Esophagus squamous epithelium (tissue), 5 donors: ENCODE data around the gene MSH2. TPM values are rescaled to one million over a fixed set of nuclear protein-coding genes. Genes with fewer than 3 reads are reported as not detected.
"Not testable (repeated sequence)": the region's sequence is repeated elsewhere in the genome, so short reads cannot be mapped to it uniquely, and the experiment has no call there.

Experiments
- DNase-seq: peaks from one replicate; lab custom pipeline; 2025; lab: John Stamatoyannopoulos, UW
- H3K27ac ChIP-seq, 4 donors: fragments of 200-600 bp; sonication (generic); one replicate each; pipeline ENCODE4 v1.5.1; 2016 to 2019; ENCODE audit warnings: mild to moderate bottlenecking in 1 of 4
- H3K27me3 ChIP-seq, 4 donors: fragments of 200-600 bp; sonication (generic); 1 replicate in 3 of 4; 2 replicates in 1 of 4; pipeline versions ENCODE4 v1.5.1 to v1.6.0; 2017 to 2021; ENCODE audit warnings: antibody characterized with exemption in 1 of 4
- H3K36me3 ChIP-seq, 3 donors: fragments of 200-600 bp; sonication (generic); one replicate each; pipeline ENCODE4 v1.5.1; 2016 to 2019
- H3K4me1 ChIP-seq, 3 donors: fragments of 200-600 bp; sonication (generic); one replicate each; pipeline ENCODE4 v1.5.1; 2017 to 2019
- H3K4me3 ChIP-seq, 4 donors: fragments of 200-600 bp; sonication (generic); 1 replicate in 3 of 4; 2 replicates in 1 of 4; pipeline ENCODE4 v1.5.1; 2016 to 2019; ENCODE audit warnings: mild to moderate bottlenecking in 2 of 4, moderate library complexity in 1 of 4
- H3K9me3 ChIP-seq, 3 donors: fragments of 200-600 bp; sonication (generic); one replicate each; pipeline ENCODE4 v1.5.1; 2016 to 2019
- POLR2A ChIP-seq, 4 donors: fragments of 450-650 bp; IDR thresholded peaks; one replicate each; pipeline ENCODE4 v1.6.1; 2017; ENCODE audit warnings: antibody characterized with exemption in 4 of 4, mild to moderate bottlenecking in 4 of 4, moderate library complexity in 3 of 4
- WGBS, 2 donors: methylation state at CpG; one replicate each; pipeline ENCODE4 v1.1.5; 2018; 5-methylcytosine and 5-hydroxymethylcytosine counted together
- intact Hi-C: fragments of 100-400 bp; cut with DNase I; formaldehyde crosslinking; loops from one replicate; pipeline ENCODE4 v1.15.0; 2022
- total RNA-seq, 4 donors: library from RNA; depleted of rRNA; stranded (reverse); fragments of >200 nt; gene quantifications; one replicate each; pipeline ENCODE4 v1.1.0, GENCODE V29; 2016
- TF ChIP-seq, protein P1 (sequence below), 6 experiments: fragments of 450-650 bp in 4 of 6; fragments of 200-600 bp in 2 of 6; sonication (generic) in 2 of 6; IDR thresholded peaks; one replicate each; pipeline ENCODE4 v1.5.1; 2016 to 2019; ENCODE audit warnings: antibody characterized with exemption in 6 of 6, mild to moderate bottlenecking in 4 of 6, moderate library complexity in 4 of 6
- donor health status: DM: yes; HTN: yes; CAD: no.

MSH2 gene
- total RNA-seq, 4 donors from 2014 or later, result 8.3 to 14.4 (median 12.3) TPM

GRCh38 chr2:47359375-47359868, 43.5 kb upstream of the MSH2 start:
- H3K36me3 ChIP-seq, result no peaks in the 10 kb centered on the region
- no peaks in the 10 kb centered on the region for H3K9me3 ChIP-seq
- H3K4me3 ChIP-seq, result no peak overlapping the region
- H3K27me3 ChIP-seq, result no peaks in the 10 kb centered on the region
- H3K4me1 ChIP-seq, result no peaks in the 10 kb centered on the region
- H3K27ac ChIP-seq, result no peak overlapping the region
- TF ChIP-seq, protein P1, sequence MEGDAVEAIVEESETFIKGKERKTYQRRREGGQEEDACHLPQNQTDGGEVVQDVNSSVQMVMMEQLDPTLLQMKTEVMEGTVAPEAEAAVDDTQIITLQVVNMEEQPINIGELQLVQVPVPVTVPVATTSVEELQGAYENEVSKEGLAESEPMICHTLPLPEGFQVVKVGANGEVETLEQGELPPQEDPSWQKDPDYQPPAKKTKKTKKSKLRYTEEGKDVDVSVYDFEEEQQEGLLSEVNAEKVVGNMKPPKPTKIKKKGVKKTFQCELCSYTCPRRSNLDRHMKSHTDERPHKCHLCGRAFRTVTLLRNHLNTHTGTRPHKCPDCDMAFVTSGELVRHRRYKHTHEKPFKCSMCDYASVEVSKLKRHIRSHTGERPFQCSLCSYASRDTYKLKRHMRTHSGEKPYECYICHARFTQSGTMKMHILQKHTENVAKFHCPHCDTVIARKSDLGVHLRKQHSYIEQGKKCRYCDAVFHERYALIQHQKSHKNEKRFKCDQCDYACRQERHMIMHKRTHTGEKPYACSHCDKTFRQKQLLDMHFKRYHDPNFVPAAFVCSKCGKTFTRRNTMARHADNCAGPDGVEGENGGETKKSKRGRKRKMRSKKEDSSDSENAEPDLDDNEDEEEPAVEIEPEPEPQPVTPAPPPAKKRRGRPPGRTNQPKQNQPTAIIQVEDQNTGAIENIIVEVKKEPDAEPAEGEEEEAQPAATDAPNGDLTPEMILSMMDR (IDR thresholded peaks at IDR 0.05), result no peak
- no peak for TF ChIP-seq POLR2A (IDR thresholded peaks at IDR 0.05)
- DNase-seq, result no peak
- WGBS, 2 donors, result 84 to 85% methylated on average over 8 to 9 of the region's 10 CpGs
- intact Hi-C loops, result no loop called here

DNA sequence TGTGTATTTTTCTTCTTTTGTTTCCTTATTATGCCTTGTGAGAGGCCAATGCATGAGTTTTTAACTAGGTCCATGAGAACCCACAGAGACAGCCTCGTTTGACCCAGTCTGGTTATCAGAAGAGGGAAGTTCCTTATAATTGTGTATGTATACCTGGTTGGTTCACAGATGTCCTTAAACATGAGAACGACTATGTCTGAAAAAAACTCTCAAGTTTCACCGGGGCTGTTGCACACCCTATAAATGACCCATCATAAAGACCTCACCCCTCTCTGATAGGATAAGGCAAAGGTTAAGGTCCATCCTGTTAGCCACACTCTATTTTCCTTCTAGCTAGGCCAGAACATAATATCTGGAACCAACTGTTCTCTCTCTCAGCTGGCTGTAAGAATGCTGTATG, 42.7 kb upstream of the MSH2 start:
- Histone ChIP-seq H3K9me3 (no peaks in the 10 kb centered on the region), H3K27me3 (no peaks in the 10 kb centered on the region), H3K4me3 (no peak overlapping the region), H3K36me3 (no peaks in the 10 kb centered on the region), H3K27ac (no peak overlapping the region), H3K4me1 (no peaks in the 10 kb centered on the region)
- intact Hi-C loops, result no loop called here
- no peak for TF ChIP-seq POLR2A (IDR thresholded peaks at IDR 0.05)
- TF ChIP-seq, protein P1 (IDR thresholded peaks at IDR 0.05), result no peak
- DNase-seq, result no peak
- WGBS, 2 donors, result 61 to 78% methylated on average over 3 of the region's 3 CpGs

DNA sequence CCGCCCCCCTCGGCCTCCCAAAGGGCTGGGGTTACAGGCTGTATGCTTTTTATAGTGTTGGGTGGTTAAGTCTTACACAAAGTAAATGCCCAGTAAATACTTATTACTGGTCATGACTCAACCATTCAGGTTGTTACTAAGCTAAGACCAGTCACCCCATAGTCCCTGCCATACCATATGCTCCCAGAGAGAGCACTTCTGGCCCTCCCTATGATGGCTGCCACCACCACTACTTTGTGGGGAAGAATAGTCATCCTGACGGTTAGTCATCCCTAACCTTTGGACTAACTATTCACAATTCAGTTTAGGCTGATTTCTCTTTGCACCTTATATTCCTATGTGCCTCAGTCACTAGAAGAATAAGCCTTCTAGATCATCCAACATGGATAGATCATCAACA, 42.0 kb upstream of the MSH2 start:
- 83 to 85% methylated on average over 3 of the region's 3 CpGs for WGBS, 2 donors
- Histone ChIP-seq H3K27me3 (no peaks in the 10 kb centered on the region), H3K4me3 (no peak overlapping the region), H3K36me3 (no peaks in the 10 kb centered on the region), H3K9me3 (no peaks in the 10 kb centered on the region), H3K4me1 (no peaks in the 10 kb centered on the region), H3K27ac (no peak overlapping the region)
- TF ChIP-seq, protein P1 (IDR thresholded peaks at IDR 0.05), result no peak
- TF ChIP-seq POLR2A (IDR thresholded peaks at IDR 0.05), result no peak
- DNase-seq, result no peak
- intact Hi-C loops, result no loop called here

GRCh38 chr2:47361505-47362229, 41.3 kb upstream of the MSH2 start:
- H3K4me1 ChIP-seq, H3K27ac ChIP-seq, intact Hi-C loops, H3K27me3 ChIP-seq, H3K9me3 ChIP-seq, H3K36me3 ChIP-seq, H3K4me3 ChIP-seq, DNase-seq: not testable (repeated sequence)
- WGBS, 2 donors, result 82 to 93% methylated on average over 4 to 10 of the region's 10 CpGs

DNA sequence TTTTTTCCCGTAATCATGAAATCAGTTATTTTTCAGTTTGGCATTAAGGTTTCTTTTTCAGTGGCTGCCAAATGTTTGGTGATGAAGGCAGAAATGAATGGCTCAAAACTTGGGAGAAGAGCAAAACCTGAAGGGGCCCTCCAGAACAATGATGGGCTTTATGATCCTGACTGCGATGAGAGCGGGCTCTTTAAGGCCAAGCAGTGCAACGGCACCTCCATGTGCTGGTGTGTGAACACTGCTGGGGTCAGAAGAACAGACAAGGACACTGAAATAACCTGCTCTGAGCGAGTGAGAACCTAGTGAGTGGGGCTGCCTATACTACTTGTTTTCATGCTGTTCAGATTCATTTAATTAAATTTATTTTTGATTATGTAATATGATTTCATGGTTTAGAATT, 29.2 kb upstream of the MSH2 start:
- DNase-seq, result no peak
- Histone ChIP-seq H3K9me3 (no peaks in the 10 kb centered on the region), H3K27ac (no peak overlapping the region), H3K36me3 (no peaks in the 10 kb centered on the region), H3K4me3 (no peak overlapping the region), H3K4me1 (peaks cover 11 to 16% (median 13%) of the 10 kb centered on the region in 3 donors), H3K27me3 (peaks cover 0 to 25% (median 1%) of the 10 kb centered on the region in 4 donors)
- intact Hi-C loops, result no loop called here
- 62 to 82% methylated on average over 5 of the region's 5 CpGs for WGBS, 2 donors
- TF ChIP-seq, protein P1 (IDR thresholded peaks at IDR 0.05), result no peak
- TF ChIP-seq POLR2A (IDR thresholded peaks at IDR 0.05), result no peak
